GM12865 (cell line): ENCODE measurements around the gene PRKCH.

Source experiments
- DNase-seq: peaks from one replicate; pipeline ENCODE4 v3.0.0; 2010; ENCODE audit warnings: low read depth
- H3K4me3 ChIP-seq: 2 replicates; pipeline ENCODE4 v1.5.1; 2011; ENCODE audit warnings: mild to moderate bottlenecking, low read depth, low read length, control low read depth
- TF ChIP-seq, protein P1 (sequence below): IDR thresholded peaks from 2 replicates; pipeline ENCODE4 v1.5.1; 2011; ENCODE audit warnings: low read length, control low read depth, low read depth, inconsistent platforms; ENCODE audit not compliant: insufficient read depth; ENCODE audit errors: missing control alignments

The PRKCH gene

DNA sequence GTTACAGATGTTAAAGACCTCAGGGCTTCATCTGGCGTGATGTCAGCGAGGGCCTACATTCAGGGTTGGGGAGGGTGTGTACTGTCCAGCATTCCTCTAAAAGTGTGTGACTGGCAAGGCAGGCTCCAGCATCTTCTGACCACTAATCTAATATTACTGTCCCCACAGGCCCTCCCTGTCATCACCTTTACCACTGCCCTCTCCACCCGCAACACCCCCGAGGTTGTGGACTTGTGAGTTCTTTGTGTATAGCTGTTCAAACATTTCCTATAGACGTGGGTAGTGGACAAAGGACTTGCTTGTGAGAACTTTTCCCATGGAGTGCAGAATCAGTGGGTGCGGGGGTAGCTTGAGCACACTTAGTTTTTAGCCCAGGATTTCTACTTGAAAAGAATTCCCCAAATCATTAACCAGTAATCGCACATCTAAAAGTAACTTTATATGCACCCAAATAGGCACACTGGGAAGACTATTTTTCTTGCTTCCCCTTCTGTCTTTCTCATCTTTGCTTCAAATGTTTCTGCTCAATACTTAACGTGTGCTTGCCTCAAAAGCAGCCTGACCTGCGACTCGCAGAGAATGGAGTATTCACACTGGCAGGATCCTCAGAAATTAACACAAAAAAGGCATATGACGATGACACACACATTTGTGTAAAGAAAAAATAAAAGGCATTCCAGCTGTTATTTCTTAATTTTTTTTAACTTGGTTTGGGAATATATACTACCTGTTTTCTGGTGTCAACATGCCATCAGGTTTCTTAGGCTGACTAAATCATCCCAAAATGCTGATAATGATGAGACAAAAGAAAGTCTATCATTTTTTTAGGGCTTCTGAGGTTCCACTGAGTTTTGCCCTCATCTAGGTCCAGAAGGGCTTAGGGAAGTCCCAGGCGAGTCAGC is 215.5 kb downstream of the PRKCH start:
- TF ChIP-seq, protein P1, sequence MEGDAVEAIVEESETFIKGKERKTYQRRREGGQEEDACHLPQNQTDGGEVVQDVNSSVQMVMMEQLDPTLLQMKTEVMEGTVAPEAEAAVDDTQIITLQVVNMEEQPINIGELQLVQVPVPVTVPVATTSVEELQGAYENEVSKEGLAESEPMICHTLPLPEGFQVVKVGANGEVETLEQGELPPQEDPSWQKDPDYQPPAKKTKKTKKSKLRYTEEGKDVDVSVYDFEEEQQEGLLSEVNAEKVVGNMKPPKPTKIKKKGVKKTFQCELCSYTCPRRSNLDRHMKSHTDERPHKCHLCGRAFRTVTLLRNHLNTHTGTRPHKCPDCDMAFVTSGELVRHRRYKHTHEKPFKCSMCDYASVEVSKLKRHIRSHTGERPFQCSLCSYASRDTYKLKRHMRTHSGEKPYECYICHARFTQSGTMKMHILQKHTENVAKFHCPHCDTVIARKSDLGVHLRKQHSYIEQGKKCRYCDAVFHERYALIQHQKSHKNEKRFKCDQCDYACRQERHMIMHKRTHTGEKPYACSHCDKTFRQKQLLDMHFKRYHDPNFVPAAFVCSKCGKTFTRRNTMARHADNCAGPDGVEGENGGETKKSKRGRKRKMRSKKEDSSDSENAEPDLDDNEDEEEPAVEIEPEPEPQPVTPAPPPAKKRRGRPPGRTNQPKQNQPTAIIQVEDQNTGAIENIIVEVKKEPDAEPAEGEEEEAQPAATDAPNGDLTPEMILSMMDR, result no peak
- H3K4me3 ChIP-seq, result no peak overlapping the region
- no peak for DNase-seq

DNA sequence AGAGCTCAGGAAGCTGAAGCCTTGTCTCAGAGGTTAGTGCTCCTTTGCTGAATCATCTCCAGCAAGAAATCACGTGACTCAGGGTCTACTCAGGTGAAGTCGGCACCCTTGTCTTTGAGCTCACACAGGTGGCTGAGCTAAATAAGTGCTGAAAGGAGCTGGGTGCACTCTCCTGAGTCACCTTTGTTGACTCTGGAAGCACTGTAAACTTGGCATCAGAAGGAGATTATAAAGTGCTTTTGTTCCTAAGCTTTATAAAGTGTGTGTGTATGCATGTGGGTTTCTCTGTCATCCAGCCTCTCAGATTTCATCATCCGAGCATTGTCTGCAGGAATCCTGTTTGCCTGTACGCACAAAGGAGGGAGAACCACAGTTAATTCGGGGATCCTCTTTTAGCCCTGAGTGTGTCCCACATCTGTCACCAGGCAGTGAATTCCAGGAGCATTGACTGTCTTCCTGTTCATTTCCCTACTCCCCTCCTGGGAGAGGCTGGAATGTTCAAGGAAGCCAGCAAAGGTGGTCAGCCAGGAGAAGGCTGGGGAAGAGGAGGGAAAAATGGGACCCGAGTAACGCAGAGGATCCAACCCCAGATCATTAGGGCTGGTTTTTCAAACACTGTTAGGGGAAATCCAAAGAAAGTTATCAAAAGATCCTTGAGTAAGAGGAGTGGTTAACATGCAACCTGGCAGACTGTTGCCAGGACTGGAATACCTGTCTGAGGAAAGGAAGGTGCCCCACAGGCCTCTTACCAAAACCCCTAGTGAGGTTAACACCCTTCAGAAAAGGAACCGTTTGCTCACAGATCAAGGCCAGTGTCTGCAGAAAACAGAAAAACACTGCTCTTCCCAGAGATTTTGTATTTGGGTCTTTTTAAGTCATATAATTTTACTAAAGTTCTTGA is 216.4 kb downstream of the PRKCH start:
- no peak overlapping the region for H3K4me3 ChIP-seq
- peak; percentile 47 for DNase-seq
- TF ChIP-seq, protein P1, result no peak

DNA sequence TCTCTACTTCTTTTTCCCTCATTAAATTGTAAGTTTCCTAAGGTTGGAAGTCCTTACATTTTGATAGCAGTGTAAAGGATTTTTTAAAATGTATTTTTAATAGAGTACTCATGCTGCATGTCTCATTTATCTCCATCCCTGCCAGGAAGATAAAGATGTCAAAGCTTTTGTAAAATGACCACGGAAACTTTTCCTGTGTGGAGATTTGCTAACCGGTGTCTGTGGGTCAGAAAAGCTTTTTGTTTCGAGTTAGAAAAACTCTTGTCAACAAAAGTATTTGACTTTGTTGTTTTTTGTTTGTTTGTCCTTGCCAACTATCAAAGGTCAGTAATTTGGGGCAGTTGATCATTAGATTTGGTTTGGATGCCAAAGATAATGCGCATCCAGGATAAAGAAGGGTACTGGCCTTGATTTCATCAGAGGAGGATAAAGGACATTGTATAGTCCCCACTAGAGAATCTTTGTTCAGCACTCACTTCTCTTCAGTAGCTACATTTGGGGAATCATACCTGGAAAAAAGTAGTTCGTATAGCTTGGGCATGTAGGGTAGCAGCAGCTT is 217.2 kb downstream of the PRKCH start:
- TF ChIP-seq, protein P1, result no peak
- DNase-seq, result no peak
- no peak overlapping the region for H3K4me3 ChIP-seq

DNA sequence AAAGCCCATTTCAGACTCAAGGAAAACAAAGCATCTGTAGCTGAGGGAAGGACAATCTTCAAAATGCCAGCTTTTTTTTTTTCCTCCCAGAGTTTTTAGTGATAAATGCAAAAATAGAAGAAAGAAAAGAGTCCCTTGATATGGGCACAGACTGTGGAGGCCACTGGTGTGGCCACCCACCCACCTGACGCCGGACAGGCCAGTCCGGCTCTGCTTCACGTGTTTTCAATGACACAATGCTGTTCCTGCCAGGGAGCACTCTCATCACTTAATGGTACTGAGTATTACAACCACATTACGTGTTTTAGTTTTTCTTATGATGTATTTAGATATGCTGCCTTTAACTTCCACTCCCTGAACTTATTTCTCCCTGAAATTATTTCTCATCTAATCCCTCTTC is 218.3 kb downstream of the PRKCH start:
- H3K4me3 ChIP-seq, result no peak overlapping the region
- TF ChIP-seq, protein P1, result no peak
- DNase-seq, result no peak

DNA sequence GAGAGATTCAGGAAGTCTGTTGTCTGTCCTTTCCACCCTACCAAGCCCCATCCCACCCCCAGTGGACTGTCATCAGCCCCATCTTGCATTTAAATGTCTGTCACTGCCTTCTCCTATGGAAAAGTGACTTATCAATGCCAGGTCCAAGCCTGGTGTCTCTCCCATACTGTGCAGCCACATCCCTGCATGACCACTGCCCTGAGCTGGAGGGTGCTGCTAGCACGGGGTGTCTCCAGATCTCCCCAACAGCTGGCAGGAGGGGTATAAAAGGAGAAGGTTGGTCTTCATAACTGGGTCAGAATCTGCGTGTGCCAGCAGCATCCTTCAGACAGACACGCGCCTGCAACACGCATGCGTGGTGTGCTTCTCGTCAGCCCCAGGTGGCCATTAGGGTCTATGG is 219.6 kb downstream of the PRKCH start:
- TF ChIP-seq, protein P1, result no peak
- no peak for DNase-seq
- no peak overlapping the region for H3K4me3 ChIP-seq

DNA sequence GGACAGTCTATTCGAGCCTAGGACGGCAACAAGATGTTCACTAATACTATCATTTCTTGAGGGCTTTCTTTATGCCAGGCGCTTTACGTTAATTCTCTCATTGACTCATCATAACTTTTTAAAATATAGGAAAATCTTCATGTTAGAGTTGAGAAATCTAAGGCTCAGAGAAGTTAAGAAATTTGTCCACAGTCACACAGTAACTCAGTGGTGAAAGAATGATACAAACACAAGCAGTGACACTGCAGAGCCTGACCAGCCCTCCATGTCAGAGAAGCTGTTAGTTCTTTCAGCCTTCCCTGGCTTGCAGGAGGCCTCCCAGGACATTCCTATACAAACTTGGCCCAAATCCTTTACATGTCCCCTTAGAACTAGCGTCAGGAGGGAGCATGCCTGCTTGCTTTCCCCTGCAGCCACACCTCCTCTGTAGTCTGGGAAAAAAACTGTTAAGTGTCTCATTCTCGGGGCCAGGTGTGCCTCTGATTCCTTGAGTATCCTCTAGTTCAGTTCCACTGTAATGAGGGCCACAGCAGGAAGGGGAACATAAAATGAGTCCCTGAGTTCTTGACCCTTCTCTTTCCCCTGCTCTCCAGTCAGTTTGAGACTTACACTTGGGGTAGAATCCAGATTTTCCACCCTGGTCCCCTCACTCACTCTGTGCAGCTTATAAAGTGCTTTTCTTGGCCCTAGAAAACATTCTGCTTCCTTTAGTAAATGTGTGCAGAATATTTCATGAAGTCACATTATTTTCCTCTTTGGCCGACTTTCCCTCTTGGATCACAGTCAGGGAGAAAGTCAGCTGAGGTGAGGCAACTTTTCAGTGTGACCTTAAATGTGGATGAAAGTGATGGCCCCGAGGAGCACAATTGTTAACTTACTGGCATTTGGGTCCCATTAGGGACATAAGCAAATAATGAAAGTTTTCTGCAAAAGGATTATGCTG is 221.7 kb downstream of the PRKCH start:
- TF ChIP-seq, protein P1, result no peak
- H3K4me3 ChIP-seq, result no peak overlapping the region
- DNase-seq, result no peak
